Measurements from ENCODE around the gene CCDC187.

Gene CCDC187

GRCh38 chr9:136203408-136204144 lies 100.3 kb downstream of the CCDC187 start:
- DNase-seq: no peak

GRCh38 chr9:136202454-136203407 lies 101.2 kb downstream of the CCDC187 start:
- DNase-seq: no peak

GRCh38 chr9:136201609-136202453 lies 102.1 kb downstream of the CCDC187 start:
- peak; percentile 20 for DNase-seq

GRCh38 chr9:136201174-136201573 lies 102.7 kb downstream of the CCDC187 start:
- DNase-seq: no peak

GRCh38 chr9:136200424-136200823 lies 103.5 kb downstream of the CCDC187 start:
- no peak for DNase-seq
